ENCODE results near the gene PAM16. TPM values are rescaled to one million over a fixed set of nuclear protein-coding genes. Genes with fewer than 3 reads are reported as not detected.

PAM16 gene
- total and polyA plus RNA-seq, 2 of the 8 experiments (the other 6 are each of a cell fraction or from before 2014, with no cell fraction given) = 78.3 to 198 TPM

DNA sequence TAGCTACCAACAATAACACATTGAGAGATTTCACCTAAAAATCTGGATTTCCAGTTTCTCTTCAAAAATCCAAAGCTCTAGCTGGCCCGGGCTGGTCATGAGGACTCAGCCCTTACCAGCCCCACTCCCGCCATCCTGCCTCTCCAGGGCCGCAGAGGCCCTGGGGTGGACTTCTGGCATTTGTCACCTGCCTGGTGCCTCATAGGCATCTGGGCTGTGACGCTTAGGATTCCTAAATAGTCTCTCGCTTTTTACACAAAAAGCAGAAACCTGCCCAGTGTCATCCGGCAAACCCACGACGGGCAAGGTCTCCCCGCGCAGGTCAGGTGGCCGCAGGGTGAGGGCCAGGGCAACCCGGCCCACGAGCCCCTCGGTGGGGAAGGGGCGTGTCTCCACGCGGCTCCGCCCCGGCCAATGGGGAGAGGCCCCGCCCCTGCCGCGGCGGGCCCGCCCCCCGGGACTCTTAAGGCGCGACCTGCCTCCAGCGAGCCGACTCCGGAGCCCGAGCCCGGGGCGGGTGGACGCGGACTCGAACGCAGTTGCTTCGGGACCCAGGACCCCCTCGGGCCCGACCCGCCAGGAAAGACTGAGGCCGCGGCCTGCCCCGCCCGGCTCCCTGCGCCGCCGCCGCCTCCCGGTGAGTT, 20.4 kb upstream of the PAM16 start, which contains the start of gene VASN (continued):
- TF ChIP-seq PHF8 (conservative IDR thresholded peaks at IDR 0.05; ENCODE audit: low read depth, low read length) (peak; percentile 94), POLR2A (IDR thresholded peaks at IDR 0.05; ENCODE audit: control extremely low read depth in 1 of 2, low read depth in 2 of 2, low read length in 2 of 2) (peak in 1 of 2 experiments; percentile 97; a peak in 2 of 3 replicates)
